Mesothelial cell of epicardium (in vitro differentiated cells): Measurements from ENCODE around the gene SPEG. TPM values are rescaled to one million over a fixed set of nuclear protein-coding genes. Genes with fewer than 3 reads are reported as not detected.

Source experiments
- DNase-seq, 2 experiments: peaks; one replicate each; pipeline ENCODE4 v3.0.0; 2021; ENCODE audit warnings: low spot score in 2 of 2; ENCODE audit not compliant: unreplicated experiment in 2 of 2
- H3K27ac Mint-ChIP-seq: 2 replicates; pipeline ENCODE4 v1.8.0; 2021; ENCODE audit warnings: mixed read lengths
- H3K27me3 Mint-ChIP-seq: 2 replicates; pipeline ENCODE4 v1.8.0; 2021; ENCODE audit warnings: low read depth, mixed read lengths
- H3K36me3 Mint-ChIP-seq: 2 replicates; pipeline ENCODE4 v1.8.0; 2021; ENCODE audit warnings: mixed read lengths
- H3K4me1 Mint-ChIP-seq: 2 replicates; pipeline ENCODE4 v1.8.0; 2021; ENCODE audit warnings: mixed read lengths
- H3K4me3 Mint-ChIP-seq: 2 replicates; pipeline ENCODE4 v1.8.0; 2021; ENCODE audit warnings: mild to moderate bottlenecking, moderate library complexity, mixed read lengths
- H3K9me3 Mint-ChIP-seq: 2 replicates; pipeline ENCODE4 v1.8.0; 2021; ENCODE audit warnings: mixed read lengths
- CTCF ChIP-seq: fragments of 200-600 bp; sonication (generic); IDR thresholded peaks from one replicate; pipeline ENCODE4 v1.5.0; 2021; ENCODE audit warnings: antibody characterized with exemption; ENCODE audit not compliant: unreplicated experiment
- total RNA-seq: library from RNA; stranded (reverse); gene quantifications from 3 replicates; pipeline ENCODE4 v1.2.1, GENCODE V29; 2021

SPEG gene
- total RNA-seq, 1 donor from 2014 or later: 97.7 TPM

DNA sequence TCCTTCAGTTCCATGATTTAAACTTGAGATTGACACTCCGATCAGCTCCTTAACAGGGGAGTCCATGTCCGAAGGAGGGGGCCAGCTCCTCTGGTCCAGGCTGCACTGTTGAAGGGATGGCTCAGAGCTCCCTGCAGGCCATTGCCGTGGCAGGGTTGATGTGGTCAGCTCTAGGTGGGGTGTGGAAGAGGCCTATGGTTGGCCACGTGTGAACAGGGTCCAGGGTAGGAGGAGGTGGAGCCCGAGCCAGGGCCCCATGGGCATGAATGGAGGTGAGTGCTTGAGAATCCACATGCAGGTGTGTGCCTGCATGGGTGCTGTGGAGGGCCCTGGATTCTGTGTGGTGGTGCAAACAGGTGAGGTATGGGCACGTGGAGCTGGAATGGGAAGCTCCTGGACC lies 1.1 kb downstream of the SPEG start:
- peaks cover 5% of the 10 kb centered on the region for H3K4me1 Mint-ChIP-seq
- no peak overlapping the region for H3K4me3 Mint-ChIP-seq
- no peaks in the 10 kb centered on the region for H3K36me3 Mint-ChIP-seq
- no peak for DNase-seq
- H3K27ac Mint-ChIP-seq: no peak overlapping the region
- no peaks in the 10 kb centered on the region for H3K9me3 Mint-ChIP-seq
- TF ChIP-seq CTCF: no peak
- H3K27me3 Mint-ChIP-seq: peaks cover 5% of the 10 kb centered on the region

GRCh38 chr2:219436491-219436890 lies 1.8 kb downstream of the SPEG start:
- Mint-ChIP-seq H3K36me3 (no peaks in the 10 kb centered on the region), H3K27me3 (peaks cover 5% of the 10 kb centered on the region), H3K4me1 (peaks cover 10% of the 10 kb centered on the region), H3K27ac (no peak overlapping the region), H3K9me3 (no peaks in the 10 kb centered on the region), H3K4me3 (no peak overlapping the region)
- no peak for DNase-seq
- TF ChIP-seq CTCF: no peak

DNA sequence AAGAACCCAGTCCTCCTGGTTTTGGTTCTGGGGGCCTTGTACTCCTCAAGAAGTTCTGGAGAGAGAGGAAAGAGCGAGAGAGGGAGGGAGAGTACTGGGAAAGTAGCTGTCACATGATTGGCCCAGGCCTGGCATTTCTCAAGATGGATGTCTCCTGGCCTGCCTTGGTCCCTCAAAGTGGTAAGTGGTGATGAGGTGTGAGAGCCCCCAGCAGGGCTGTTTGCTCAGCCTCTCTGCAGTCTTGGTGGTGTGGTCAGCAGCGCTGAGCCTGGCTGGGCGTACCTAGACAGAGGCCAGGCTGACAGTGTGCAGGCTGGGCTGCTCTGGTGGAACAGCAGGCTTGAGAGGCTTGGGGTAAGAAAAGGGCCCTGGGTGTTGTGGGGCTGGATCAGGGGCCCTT lies 2.5 kb downstream of the SPEG start:
- Mint-ChIP-seq H3K4me3 (no peak overlapping the region), H3K4me1 (peaks cover 11% of the 10 kb centered on the region), H3K27me3 (peaks cover 5% of the 10 kb centered on the region), H3K9me3 (no peaks in the 10 kb centered on the region), H3K27ac (no peak overlapping the region), H3K36me3 (no peaks in the 10 kb centered on the region)
- no peak for TF ChIP-seq CTCF
- no peak for DNase-seq

- H3K9me3 Mint-ChIP-seq: no peaks in the 10 kb centered on the region
- TF ChIP-seq CTCF: no peak
- H3K4me1 Mint-ChIP-seq: peaks cover 16% of the 10 kb centered on the region
- H3K27me3 Mint-ChIP-seq: peaks cover 5% of the 10 kb centered on the region
- H3K36me3 Mint-ChIP-seq: no peaks in the 10 kb centered on the region
- no peak overlapping the region for H3K27ac Mint-ChIP-seq
- H3K4me3 Mint-ChIP-seq: no peak overlapping the region
- DNase-seq: no peak
These were observed 3.1 kb downstream of the SPEG start for GRCh38 chr2:219437690-219438206.

GRCh38 chr2:219438453-219438852 lies 3.8 kb downstream of the SPEG start:
- no peak for DNase-seq
- H3K4me3 Mint-ChIP-seq: no peak overlapping the region
- H3K27ac Mint-ChIP-seq: no peak overlapping the region
- peaks cover 23% of the 10 kb centered on the region for H3K4me1 Mint-ChIP-seq
- no peaks in the 10 kb centered on the region for H3K9me3 Mint-ChIP-seq
- H3K36me3 Mint-ChIP-seq: no peaks in the 10 kb centered on the region
- no peak for TF ChIP-seq CTCF
- H3K27me3 Mint-ChIP-seq: peaks cover 5% of the 10 kb centered on the region

GRCh38 chr2:219439506-219439905 lies 4.9 kb downstream of the SPEG start:
- H3K9me3 Mint-ChIP-seq: no peaks in the 10 kb centered on the region
- H3K36me3 Mint-ChIP-seq: no peaks in the 10 kb centered on the region
- H3K4me3 Mint-ChIP-seq: no peak overlapping the region
- no peak overlapping the region for H3K27ac Mint-ChIP-seq
- peaks cover 5% of the 10 kb centered on the region for H3K27me3 Mint-ChIP-seq
- DNase-seq: no peak
- peaks cover 20% of the 10 kb centered on the region for H3K4me1 Mint-ChIP-seq
- no peak for TF ChIP-seq CTCF
